ENCODE data around the gene DCAF6. TPM values are rescaled to one million over a fixed set of nuclear protein-coding genes. Genes with fewer than 3 reads are reported as not detected.

Gene DCAF6
- total RNA-seq, 2 donors from 2014 or later: 21.4 to 32.3 TPM

GRCh38 chr1:168091720-168092550, 155.5 kb downstream of the DCAF6 start:
- WGBS, 2 experiments (ENCODE audit: insufficient coverage in 1 of 2, insufficient read length in 1 of 2): 93 to 94% methylated on average over 5 to 8 of the region's 8 CpGs
- Histone ChIP-seq H3K27me3 (ENCODE audit: control insufficient read depth, insufficient read depth, low read length, poor library complexity, severe bottlenecking) (no peaks in the 10 kb centered on the region), H3K36me3 (ENCODE audit: control insufficient read depth, insufficient read depth, low read length) (peaks cover 68% of the 10 kb centered on the region), H3K9ac (ENCODE audit: extremely low read depth, low read length, poor library complexity, severe bottlenecking) (no peak overlapping the region), H3K27ac (ENCODE audit: low read depth, low read length) (no peak overlapping the region), H3K4me3 (ENCODE audit: low read length) (no peak overlapping the region), H3K4me1 (ENCODE audit: control insufficient read depth, insufficient read depth, low read length) (peaks cover 28% of the 10 kb centered on the region), H3K9me3 (ENCODE audit: control insufficient read depth, low read length) (no peaks in the 10 kb centered on the region)
- Mint-ChIP-seq H3K27me3 (ENCODE audit: insufficient read depth) (no peaks in the 10 kb centered on the region), H3K36me3 (ENCODE audit: low read depth) (peaks cover 42% of the 10 kb centered on the region), H3K27ac (no peak overlapping the region), H3K4me1 (peaks cover 22% of the 10 kb centered on the region), H3K4me3 (no peak overlapping the region), H3K9me3 (no peaks in the 10 kb centered on the region)
- peak; percentile 38 for DNase-seq
- no peak for TF ChIP-seq CTCF (conservative IDR thresholded peaks at IDR 0.05)

GRCh38 chr1:168092566-168093355, 156.3 kb downstream of the DCAF6 start:
- peaks cover 23% of the 10 kb centered on the region for H3K4me1 ChIP-seq (ENCODE audit: control insufficient read depth, insufficient read depth, low read length)
- H3K27me3 Mint-ChIP-seq (ENCODE audit: insufficient read depth): no peaks in the 10 kb centered on the region
- H3K4me3 ChIP-seq (ENCODE audit: low read length): no peak overlapping the region
- H3K9me3 Mint-ChIP-seq: no peaks in the 10 kb centered on the region
- no peak overlapping the region for H3K4me3 Mint-ChIP-seq
- no peak overlapping the region for H3K27ac ChIP-seq (ENCODE audit: low read depth, low read length)
- WGBS, 2 experiments (ENCODE audit: insufficient coverage in 1 of 2, insufficient read length in 1 of 2): 92 to 97% methylated on average over 12 to 16 of the region's 16 CpGs
- H3K27ac Mint-ChIP-seq: no peak overlapping the region
- H3K4me1 Mint-ChIP-seq: peaks cover 16% of the 10 kb centered on the region
- H3K27me3 ChIP-seq (ENCODE audit: control insufficient read depth, insufficient read depth, low read length, poor library complexity, severe bottlenecking): no peaks in the 10 kb centered on the region
- no peaks in the 10 kb centered on the region for H3K9me3 ChIP-seq (ENCODE audit: control insufficient read depth, low read length)
- H3K9ac ChIP-seq (ENCODE audit: extremely low read depth, low read length, poor library complexity, severe bottlenecking): no peak overlapping the region
- TF ChIP-seq CTCF (conservative IDR thresholded peaks at IDR 0.05): peak; percentile 72
- peaks cover 43% of the 10 kb centered on the region for H3K36me3 Mint-ChIP-seq (ENCODE audit: low read depth)
- DNase-seq: peak; percentile 68
- peaks cover 68% of the 10 kb centered on the region for H3K36me3 ChIP-seq (ENCODE audit: control insufficient read depth, insufficient read depth, low read length)

GRCh38 chr1:168093616-168094015, 157.1 kb downstream of the DCAF6 start:
- Histone ChIP-seq H3K27me3 (ENCODE audit: control insufficient read depth, insufficient read depth, low read length, poor library complexity, severe bottlenecking) (no peaks in the 10 kb centered on the region), H3K27ac (ENCODE audit: low read depth, low read length) (no peak overlapping the region), H3K9ac (ENCODE audit: extremely low read depth, low read length, poor library complexity, severe bottlenecking) (no peak overlapping the region), H3K9me3 (ENCODE audit: control insufficient read depth, low read length) (no peaks in the 10 kb centered on the region), H3K36me3 (ENCODE audit: control insufficient read depth, insufficient read depth, low read length) (peaks cover 66% of the 10 kb centered on the region), H3K4me3 (ENCODE audit: low read length) (no peak overlapping the region), H3K4me1 (ENCODE audit: control insufficient read depth, insufficient read depth, low read length) (peaks cover 18% of the 10 kb centered on the region)
- Mint-ChIP-seq H3K9me3 (no peaks in the 10 kb centered on the region), H3K4me1 (peaks cover 8% of the 10 kb centered on the region), H3K27ac (no peak overlapping the region), H3K4me3 (no peak overlapping the region), H3K36me3 (ENCODE audit: low read depth) (peaks cover 41% of the 10 kb centered on the region), H3K27me3 (ENCODE audit: insufficient read depth) (no peaks in the 10 kb centered on the region)
- peak; percentile 41 for DNase-seq
- no peak for TF ChIP-seq CTCF (conservative IDR thresholded peaks at IDR 0.05)
- WGBS, 2 experiments (ENCODE audit: insufficient coverage in 1 of 2, insufficient read length in 1 of 2): 94 to 100% methylated on average over 2 to 4 of the region's 4 CpGs

All from endodermal cell (in vitro differentiated cells).